NCI-H82 treated with DMSO at 0.1 percent for 48 hours (cell line): ENCODE measurements around the gene CHKB.
A peak's percentile ranks its signal among the peaks of the same experiment; 100 is the strongest.
"Not testable (repeated sequence)": the region's sequence is repeated elsewhere in the genome, so short reads cannot be mapped to it uniquely, and the experiment has no call there.

Experiments
- DNase-seq: peaks from one replicate; lab custom pipeline; 2025; ENCODE audit not compliant: unreplicated experiment; lab: John Stamatoyannopoulos, UW

CHKB gene, protein sequence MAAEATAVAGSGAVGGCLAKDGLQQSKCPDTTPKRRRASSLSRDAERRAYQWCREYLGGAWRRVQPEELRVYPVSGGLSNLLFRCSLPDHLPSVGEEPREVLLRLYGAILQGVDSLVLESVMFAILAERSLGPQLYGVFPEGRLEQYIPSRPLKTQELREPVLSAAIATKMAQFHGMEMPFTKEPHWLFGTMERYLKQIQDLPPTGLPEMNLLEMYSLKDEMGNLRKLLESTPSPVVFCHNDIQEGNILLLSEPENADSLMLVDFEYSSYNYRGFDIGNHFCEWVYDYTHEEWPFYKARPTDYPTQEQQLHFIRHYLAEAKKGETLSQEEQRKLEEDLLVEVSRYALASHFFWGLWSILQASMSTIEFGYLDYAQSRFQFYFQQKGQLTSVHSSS

DNA sequence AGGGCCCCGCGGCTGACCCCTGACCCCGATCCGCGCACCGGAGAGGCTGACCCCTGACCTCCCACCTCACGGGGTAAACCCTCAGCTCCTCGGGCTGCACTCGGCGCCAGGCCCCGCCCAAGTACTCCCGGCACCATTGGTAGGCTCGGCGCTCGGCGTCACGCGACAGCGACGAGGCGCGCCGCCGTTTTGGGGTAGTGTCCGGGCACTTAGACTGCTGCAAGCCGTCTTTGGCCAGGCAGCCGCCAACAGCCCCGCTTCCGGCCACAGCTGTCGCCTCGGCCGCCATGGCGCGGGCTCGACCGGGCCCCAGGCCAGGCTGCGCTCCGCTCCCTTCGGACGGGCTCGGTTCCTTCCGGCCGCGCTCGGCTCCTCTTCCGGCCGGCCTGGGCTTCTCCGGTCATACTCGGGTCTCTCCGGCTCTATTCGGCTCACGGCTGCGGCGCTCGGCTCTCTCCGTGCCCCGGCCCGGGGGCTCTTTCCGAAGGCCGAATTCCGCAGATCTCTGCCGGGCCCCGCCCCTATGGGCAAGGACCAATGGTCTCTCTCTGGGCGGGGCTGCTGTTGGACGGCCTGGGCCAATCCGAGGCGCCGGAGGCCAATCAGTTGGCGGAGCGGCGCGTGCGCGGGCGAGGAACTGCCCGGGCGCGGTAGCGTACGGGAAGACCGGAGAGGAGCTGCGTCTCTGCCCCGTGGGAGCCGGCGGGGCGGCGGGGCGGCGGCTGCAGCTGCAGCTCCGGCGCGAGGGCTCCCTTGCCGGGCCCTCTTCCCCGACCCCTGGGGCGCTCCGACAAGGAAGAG lies at the start of gene CHKB:
TSS of gene CHKB (minus strand) at position 357 of the 801 bp plus-strand sequence. CDS start at position 289, 68 bp downstream.
- peak; percentile 91 for DNase-seq

DNA sequence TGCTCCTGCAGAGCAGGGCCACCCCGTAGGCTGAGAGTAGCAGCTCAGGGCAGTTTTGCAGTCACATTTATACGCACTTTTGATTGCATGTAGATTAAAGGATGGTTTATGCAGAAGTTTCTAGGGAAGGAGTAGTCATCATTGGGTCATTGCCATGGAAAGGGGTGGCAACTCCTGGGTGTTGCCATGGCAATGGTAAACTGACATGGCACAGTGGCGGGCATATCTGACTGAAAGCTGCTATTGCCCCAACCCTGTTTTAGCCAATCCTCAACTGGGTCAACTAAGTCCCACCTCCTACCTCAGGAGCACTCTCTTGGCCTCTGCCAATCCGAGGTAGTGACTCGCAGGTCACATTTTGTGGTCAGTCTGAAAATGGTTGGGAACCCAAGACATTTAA lies 47.7 kb upstream of the CHKB start:
- DNase-seq: no peak

DNA sequence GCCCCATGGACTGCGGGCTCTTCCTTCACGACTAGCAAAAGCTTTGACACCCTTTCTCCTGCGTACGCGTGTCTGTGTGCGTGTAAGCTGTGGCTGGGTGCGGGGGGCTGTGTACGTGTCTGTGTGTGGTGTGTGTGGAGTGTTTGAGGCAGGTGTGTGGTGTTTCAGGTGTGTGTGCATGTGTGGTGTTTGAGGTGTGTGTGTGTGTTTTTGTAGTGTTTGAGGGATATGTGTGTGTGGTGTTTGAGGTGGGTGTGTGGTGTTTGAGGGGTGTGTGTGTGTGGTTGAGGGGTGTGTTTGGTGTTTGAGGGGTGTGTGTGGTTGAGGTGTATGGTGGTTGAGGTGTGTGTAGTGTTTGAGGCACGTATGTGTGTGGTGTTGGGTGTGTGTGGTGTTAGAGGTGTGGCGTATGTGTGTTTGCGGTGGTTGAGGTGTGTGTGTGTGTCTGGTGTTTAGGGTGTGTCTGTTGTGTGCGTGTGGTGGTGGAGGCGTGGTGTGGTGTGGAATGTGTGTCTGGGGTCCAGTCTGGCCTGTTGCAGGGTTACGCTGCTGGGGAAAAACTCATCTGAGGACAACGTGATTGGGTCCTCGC lies 46.0 kb upstream of the CHKB start:
- no peak for DNase-seq

DNA sequence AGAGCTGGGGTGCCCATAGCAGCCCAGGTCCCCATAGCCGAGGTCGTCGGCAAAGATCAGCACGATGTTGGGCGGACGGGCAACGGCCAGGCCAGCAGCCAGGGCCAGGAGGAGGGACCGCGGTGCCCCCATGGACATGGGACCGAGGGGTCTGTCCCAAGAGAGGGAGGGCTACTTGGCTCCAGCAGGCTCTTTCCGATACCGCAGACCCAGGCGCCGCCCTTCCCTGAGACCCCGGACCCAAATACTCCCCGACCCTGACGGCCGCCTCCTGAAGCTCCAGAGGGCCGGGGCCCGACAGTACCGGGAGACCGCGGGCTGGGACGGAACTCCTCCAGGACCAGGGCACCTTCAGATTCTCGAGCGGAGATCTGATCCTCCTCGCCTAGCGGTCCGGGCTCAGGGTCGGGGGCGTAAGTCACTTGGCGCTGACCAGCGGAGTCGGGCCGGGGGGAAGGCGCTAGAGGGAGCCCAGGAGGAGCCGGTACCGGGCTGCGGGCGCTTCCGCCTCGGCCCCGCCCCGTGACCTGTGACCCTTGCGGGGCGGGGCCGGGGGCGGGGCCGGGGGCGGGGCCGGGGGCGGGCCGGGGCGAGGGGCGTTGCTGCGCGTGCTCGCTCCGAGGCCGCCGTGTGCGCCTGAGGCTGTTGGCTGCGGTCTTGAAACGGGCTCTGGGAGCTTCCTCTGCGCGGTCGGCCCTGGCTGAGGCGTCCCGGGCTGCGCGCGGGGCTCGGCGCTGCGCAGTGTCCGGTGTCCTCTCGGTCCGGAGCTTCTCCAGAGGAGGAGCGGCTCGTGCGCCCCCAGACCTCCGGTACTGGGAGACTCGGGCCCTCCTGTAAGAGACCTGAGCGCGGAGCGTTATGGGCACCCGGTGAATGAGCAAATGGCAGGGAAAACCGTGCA lies 45.2 kb upstream of the CHKB start, which contains the start of gene ARSA:
TSS of gene ARSA (minus strand) at position 511 of the 901 bp plus-strand sequence. CDS start at position 138, 373 bp downstream.
- peak; percentile 3 for DNase-seq

DNA sequence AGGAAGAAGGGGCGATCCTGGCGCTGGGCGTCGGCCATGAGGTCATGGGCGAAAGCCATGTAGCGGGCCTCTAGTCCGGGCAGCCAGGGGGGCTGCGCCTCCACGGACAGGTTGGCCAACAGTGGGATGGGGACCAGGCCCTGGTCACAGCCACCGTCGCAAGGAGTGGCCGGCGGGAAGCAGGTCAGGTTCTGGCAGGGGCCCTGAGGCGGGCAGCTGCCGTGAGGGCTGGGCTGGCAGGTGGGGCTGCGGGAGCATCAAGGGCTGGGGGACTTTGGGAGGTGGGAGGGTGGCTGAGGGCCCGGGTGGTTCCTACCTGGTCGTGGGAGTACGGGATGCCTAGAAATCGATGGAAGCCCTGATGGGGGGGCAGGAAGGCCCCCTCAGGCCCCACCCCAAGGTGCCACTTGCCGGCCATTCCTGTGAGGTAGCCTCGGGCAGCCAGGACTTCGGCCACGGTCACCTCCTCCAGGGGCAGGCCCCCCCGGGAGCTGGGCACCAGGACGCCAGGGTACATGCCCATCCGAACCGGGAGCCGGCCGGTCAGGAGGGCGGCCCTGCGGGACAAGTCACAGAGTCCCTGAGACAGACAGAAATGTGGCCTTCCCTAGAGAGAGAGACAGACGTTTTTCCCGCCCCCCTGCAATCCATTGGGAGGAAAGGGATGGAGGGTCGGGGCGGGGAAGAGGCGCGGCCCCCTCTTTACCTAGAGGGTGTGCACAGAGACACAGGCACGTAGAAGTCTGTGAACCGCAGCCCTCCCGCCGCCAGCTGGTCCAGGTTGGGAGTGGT lies 44.4 kb upstream of the CHKB start:
- DNase-seq: no peak

DNA sequence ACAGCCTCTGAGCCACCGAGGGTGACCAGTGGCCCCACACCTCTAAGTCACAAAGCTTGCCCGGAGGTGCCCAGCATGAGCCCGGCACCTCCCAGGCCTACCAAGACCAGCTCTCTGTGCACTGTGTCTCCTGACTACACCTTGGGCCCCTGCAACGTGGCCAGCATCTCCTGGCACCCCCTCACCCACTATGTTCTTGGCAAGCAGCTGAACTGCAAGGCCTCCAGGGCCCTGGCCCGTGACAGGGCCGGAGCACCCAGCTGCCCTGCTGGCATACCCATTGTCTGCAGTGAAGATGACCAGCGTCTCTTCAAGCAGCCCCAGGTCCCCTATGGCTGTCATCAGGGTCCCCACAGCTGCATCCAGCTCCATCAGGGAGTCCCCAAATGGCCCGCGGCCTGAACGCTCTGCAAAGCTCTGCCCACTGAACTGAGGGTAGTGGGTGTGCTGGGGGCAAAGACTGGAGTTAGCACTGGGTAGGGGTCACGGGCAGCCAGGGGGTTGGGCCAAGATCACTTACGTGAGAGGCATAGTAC lies 43.7 kb upstream of the CHKB start:
- DNase-seq: no peak

DNA sequence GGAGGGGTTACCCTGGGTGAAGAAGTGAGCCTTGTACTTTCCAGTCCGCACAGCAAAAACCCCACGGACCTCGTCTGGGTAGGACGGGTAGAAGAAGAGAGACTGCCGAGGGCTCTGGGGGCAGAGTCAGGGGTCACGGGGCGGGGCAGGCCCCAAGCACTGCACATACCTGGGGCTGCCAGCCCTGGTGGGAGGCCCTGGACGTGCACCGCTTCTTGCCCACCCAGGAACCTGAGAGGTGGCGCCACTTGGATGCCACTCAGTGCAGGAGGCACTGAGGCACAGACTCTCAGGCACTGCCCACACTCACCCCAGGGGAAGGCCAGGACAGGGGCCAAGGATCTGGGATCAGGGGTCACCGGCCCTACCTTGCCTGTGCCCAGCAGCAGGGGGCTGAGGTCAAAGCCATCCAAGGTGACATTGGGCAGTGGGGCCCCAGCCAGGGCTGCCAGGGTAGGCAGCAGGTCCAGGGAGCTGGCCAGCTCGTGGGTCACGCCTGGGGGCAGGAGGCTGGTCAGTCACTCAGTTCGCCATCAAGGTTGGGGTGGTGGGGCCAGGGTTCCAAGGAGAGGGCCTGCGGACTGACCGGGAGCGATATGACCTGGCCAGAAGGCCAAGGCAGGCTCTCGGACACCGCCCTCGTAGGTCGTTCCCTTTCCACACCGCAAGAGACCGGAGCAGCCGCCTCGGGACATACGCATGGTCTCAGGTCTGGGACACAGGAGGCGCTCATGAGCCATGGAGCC lies 43.1 kb upstream of the CHKB start:
- DNase-seq: no peak

DNA sequence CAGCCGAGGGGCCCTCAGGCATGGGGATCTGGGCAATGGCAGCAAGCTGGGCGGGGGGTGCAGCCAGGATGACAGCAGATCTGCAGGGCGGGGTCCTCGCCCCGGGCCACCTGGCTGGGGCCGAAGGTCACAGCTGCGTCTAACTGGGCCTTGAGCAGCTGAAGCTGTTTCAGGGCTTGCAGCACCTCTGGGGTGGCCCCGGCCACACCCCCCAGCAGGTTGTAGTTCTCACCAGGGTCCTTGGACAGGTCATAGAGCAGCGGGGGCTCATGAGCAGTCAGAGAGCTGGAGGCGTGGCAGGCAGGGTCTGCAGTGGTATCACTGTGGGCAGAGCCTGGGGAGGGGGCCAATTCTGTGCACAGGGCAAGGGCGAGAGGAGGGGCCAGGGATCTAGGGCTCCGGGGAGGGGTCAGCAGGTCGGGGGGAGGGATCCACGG lies 42.5 kb upstream of the CHKB start:
- DNase-seq: no peak

DNA sequence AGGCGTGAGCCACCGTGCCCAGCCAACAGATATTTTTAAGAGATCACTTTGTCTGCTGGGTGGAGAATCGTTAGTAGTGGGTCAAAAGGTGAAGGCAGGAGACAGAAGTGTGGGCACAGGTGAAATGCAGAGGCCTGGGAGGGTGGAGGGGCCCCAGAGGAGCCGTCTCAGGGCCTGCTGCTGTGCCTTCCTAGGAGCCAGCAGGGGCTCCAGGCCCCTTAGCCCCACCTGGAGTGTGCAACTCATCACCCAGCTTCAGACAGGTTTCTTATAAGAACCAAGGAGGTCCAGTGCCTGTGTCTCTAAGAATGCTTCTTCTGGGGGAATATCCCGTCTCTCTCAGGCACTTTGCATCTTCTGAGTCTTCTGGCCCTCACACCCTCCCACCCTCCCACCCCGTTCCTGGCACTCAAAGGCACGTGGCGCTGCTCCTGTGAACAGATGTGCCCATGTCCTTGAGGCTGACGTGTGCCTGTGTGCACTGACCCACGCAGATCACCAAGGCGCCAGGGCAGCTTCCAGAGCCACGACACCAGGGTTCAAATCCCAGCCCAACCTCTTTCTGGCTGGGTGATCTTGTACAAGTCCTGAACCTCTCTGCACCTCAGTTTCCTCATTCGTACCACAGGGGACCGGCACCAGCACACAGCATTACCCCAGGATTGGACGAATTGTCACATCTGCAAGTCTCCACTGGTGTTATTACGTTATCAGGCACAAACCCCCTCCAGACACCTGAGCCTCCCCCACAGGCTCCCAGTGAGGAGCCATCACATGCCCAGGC lies 41.9 kb upstream of the CHKB start:
- no peak for DNase-seq

DNA sequence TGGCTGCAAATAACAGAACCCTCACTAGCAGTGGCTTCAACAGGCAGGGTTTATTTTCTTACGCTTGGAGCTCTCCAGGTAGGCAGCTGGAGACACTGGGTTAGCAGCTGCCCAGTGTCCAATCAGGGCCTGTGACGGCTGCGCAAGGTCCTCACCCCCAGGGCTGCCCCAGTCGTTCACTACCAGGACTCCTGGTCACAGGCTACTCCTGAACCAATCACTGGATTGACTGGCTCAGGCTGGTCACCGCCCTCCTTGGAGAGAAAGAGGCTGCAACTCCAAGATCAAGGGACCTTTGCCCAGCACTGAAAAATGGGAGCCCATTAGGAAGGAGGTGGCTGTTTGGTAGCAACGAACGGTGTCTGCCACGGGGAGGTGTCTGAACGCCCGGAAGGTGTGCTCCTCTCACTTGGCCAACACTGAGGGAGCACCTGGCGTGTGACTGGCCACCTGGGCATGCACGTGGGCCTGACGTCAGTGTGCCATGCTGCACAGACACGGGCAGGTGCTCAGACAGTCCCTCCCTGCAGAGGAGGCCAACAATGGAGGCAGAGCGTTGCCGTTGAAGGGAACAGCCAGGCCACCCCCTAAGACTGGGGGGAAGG lies 40.2 kb upstream of the CHKB start:
- no peak for DNase-seq

DNA sequence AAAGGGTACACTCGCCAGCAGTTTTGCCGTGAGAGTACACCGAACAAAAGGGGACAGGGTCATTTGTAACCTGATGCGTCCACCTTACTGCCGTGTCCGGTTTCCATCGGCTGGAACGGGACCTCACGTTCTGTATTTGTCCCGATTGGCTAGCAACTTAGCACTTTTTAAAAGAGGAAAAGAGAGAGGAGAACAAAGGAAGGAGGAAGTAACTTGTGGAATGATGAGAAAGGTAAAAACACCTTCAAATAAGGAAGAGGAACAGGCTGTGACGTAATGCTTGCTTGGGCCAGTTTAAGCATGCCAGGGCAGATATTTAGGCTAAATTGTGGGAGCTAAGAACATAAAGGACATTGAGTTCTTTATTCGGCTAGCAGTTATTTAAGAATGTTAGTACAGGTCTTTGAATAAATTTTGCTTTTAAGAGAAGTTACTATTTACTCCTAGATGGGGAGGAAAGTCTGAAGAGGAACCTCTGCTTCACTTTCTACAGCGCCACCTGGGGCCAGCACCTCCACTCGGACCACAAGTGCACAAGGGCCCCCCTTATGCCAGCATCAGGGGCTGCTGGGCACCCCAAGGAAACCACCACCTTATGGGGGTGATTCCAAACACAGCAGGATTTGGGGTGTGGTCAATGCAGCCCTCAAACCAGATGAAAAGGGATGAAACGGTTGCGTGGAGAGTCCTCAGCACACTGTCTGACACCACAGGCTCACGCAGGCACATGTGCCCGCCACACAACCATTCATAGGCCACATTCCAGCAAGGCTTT lies 39.5 kb upstream of the CHKB start:
- DNase-seq: no peak

DNA sequence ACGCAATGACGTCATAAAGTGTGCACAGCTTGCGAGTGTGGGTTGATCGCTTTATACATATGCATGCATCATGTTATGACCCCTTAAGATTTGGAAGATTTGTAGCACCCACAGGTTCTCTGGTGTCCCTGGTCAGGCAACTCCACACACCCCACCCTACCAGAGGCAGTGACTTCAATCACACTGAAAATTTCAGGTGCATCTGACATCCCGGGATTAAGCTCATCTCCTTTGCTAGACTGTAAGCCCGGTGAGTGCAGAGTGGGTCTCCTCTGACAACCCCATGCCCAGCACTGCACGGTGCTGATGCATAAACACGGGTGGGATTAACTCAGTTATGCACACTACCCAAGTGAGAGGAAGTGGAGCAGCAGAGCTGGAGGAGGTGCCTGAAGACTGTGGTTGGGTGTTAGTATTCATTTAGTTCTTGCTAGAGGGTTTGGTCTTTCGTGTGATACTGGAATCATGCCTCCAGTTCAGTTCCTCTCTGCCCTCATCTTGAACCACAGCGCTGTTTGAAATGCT lies 38.8 kb upstream of the CHKB start:
- DNase-seq: no peak

DNA sequence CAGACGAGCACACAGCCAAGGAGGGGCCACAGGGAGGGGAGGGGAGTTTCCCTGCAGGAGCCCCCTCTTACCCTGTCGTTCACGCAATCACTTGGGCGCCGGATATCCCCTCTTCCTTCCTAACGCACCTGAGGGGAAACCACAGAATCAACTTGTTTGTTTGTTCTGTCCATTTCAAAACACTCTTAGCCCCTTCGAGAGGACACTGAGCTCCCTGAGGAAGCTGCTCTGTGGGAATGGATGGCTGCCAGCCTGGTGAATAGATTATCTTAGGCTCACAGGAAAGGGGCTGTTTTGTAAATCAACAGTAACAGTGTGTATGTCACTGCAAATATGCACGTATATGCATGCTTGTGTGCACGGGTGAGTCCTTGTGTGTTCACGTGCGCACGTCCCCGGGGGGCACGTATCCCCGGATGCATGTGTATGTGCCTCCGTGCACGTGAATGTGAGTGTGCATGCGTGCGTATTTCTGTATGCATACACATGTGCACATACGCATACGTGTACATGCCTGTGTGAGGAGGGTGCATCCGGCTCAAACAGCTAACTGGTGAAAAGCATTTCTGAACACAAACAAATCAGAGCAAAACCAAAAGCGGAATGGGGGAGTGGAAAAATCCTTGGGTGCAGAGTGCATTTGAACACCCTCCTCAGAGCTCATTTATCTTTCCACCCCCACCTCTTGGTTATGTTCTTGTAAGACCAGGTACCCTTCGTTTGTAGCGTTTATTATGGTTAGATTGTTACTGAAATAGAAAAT lies 38.1 kb upstream of the CHKB start:
- no peak for DNase-seq

DNA sequence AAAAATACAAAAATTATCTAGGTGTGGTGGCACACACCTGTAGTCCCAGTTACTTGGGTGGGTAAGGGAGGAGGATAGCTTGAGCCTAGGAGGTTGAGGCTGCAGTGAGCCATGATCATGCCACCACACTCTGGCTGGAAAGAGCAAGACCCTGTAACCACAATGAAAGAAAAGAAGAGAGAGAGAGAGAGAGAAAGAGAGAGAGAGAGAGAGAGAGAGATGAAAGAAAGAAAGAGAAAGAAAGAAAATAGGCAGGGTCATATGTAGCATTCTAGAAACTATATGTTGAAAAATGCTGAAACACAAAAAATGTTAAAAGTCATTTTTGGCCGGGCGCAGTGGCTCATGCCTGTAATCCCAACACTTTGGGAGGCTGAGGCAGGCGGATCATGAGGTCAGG lies 31.6 kb upstream of the CHKB start:
- not testable (repeated sequence) for DNase-seq

DNA sequence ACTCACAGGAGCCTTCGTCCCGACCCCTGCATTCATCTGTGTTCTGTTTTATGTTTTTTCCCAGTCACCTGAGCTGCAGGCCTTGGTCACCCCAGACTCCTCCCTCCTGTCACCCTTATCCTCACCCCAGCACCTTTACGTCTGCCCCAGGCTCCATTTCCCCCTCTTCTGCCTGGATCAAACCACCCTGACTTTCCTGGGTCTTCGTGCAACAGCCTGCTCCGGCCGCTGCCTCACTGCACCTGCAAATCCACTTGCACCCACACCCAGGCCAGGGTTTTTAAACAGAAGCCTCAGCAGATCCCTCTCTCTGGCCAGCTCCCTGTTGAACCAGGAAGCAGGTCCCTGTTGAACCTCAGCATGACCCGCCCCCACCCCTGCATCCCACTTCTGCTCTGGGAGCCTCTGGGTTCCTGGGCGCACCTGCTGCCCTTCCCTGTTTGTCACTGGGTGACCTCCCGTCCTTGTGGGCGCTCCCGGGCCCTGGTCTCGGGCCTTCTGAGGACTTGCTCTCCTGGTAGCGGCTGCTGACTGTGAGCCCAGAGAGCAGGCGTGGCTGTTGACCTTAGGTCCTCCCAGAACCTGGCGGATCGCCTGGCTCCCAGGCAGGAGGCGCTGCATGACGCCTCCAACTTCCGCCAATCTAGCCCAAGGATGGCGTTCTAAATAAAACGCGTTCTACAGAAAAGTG lies 30.8 kb upstream of the CHKB start:
- no peak for DNase-seq
